Thyroid gland (tissue), 4 donors: ENCODE results near the gene NSMCE1.

Experiments
- POLR2A ChIP-seq, 2 donors: fragments of 450-650 bp; IDR thresholded peaks; one replicate each; pipeline ENCODE4 v1.6.1; 2017; ENCODE audit warnings: antibody characterized with exemption in 2 of 2, mild to moderate bottlenecking in 2 of 2, moderate library complexity in 1 of 2
- TF ChIP-seq, protein P1 (sequence below), 6 experiments: fragments of 200-600 bp in 3 of 6; fragments of 450-650 bp in 3 of 6; sonication (generic) in 3 of 6; IDR thresholded peaks; one replicate each; pipeline ENCODE4 v1.5.1; 2016 to 2019; ENCODE audit warnings: antibody characterized with exemption in 6 of 6, mild to moderate bottlenecking in 2 of 6, inconsistent platforms in 1 of 6, moderate library complexity in 1 of 6

- TF ChIP-seq, protein P1, sequence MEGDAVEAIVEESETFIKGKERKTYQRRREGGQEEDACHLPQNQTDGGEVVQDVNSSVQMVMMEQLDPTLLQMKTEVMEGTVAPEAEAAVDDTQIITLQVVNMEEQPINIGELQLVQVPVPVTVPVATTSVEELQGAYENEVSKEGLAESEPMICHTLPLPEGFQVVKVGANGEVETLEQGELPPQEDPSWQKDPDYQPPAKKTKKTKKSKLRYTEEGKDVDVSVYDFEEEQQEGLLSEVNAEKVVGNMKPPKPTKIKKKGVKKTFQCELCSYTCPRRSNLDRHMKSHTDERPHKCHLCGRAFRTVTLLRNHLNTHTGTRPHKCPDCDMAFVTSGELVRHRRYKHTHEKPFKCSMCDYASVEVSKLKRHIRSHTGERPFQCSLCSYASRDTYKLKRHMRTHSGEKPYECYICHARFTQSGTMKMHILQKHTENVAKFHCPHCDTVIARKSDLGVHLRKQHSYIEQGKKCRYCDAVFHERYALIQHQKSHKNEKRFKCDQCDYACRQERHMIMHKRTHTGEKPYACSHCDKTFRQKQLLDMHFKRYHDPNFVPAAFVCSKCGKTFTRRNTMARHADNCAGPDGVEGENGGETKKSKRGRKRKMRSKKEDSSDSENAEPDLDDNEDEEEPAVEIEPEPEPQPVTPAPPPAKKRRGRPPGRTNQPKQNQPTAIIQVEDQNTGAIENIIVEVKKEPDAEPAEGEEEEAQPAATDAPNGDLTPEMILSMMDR (IDR thresholded peaks at IDR 0.05) = no peak
- TF ChIP-seq POLR2A (IDR thresholded peaks at IDR 0.05) = no peak
Measured at GRCh38 chr16:27253526-27253930, 15.0 kb downstream of the NSMCE1 start.
